NCI-H146 (cell line): ENCODE data around the gene FLT3.
"Not testable (repeated sequence)": the region's sequence is repeated elsewhere in the genome, so short reads cannot be mapped to it uniquely, and the experiment has no call there.

Source experiments
- DNase-seq: peaks from one replicate; lab custom pipeline; 2025; lab: John Stamatoyannopoulos, UW

The FLT3 gene

DNA sequence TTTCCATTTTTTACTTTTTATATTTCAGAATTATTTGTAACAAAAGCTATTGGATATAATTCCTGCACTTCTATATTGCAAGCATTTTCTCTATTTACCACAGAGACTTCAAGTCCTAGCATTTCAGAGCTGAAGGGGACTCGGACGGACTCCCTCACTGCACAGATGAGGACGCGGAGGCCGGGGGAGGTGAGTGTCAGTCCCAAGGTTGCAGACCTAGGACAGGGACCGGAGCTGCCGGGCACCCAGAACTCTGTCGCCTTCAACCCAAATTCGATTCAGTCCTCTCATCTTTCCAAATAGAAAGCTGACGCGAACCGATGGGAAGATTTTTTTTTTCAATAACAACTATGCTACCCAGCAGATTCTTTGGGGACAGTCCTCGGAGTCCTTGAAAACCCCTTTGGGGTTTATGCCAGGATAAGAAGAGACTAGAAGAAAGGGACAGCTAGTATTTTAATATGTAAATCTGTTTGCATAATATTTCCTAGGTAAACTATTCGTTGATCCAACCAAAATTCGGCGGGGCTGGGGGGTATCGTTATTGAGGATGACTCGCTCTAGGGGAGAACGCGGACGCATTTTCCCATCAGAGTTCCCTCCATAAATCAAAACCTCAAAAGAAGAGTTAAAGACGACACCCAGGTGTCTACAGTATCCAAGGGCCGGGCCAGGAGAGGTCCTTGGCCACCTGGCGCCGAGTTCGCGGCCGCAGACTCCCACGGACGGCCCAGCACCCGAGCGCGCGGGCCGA is 803 bp downstream of the FLT3 start:
- DNase-seq = no peak

DNA sequence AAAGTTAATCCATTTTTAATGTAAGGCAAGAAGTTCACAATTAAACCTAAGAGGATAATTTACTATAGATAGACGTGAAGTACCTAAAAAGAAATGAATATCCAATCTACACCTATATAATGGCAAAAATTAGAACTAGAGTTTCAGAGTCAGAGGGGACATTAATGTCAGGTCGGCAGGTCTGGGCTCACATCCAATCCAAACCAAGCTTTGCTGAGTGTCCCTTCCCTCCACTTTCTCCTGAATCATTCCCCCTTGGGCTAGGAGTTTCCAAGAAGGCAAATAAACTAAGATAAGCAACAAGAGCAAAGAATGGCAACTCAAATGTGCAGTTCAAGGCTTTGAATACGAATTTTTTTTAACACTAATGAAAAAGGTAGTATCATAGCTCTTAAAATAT is 2.9 kb downstream of the FLT3 start:
- no peak for DNase-seq

DNA sequence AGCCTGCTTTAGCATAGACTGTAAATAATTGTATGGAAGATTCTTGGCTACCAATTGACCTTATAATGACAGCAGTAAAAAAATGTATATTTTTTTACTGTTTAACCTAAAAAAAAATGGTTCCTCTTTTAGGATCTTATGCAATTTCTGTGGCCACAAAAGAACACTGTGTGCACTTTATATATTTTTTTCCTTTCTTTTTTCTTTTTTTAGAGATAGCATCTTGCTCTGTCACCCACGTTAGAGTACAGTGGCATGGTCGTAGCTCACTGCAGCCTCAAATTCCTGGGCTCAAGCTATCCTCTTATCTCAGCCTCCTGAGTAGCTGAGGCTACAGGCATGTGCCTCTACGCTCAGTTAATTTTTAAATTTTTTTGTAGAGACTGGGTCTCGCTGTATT is 6.1 kb downstream of the FLT3 start:
- DNase-seq = no peak

DNA sequence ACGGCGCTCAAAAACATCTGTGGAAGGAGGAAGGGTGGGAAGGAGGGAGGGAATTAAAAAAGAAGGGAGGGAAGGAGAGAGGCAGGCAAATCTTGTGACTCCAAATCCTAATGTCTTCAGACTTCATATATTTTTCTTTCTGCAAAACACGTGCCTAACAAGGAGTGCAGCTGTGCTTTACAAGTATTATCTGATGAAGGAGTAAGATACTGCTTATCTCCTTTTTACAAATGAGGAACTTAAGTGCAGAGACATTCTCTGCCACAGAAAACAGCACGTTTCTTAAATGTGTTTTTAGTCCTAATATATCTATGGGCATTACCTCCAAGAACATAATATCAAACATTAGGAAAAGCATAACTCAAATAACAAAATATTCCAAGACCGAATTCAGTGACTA is 6.5 kb downstream of the FLT3 start:
- DNase-seq = no peak

DNA sequence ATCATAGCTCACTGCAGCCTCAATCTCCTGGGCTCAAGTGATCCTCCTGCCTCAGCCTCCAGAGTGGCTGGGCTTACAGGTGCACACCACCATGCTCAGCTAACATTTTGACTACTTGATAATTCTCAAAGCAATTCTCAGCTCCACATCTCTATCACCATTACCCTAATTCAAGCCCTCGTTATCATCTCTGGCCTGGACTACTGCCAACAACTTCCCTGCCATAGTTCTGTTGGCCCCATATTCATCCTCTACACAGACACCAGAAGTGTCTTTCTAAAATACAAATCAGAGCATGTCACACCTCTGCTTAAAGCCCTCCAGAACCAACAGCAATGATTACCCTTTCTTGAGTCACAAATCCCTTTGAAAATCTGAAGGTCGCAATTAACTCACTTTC is 7.9 kb downstream of the FLT3 start:
- DNase-seq = no peak

DNA sequence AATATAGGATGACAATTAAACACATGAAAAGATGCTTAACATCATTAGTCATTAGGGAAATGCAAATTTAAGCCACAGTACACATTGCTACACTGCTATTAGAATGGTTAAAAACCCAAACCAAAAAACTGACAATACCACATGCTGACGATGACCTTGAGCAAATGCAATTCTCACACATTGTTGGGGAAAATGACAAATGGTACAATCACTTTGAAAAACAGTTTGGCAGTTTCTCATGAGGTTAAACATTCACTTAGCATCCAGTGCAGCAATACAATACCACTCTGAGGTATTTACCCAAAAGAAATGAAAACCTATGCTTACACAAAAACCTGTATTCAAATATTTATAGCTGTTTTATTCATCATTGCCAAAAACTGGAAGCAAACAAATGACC is 11.3 kb downstream of the FLT3 start:
- no peak for DNase-seq

DNA sequence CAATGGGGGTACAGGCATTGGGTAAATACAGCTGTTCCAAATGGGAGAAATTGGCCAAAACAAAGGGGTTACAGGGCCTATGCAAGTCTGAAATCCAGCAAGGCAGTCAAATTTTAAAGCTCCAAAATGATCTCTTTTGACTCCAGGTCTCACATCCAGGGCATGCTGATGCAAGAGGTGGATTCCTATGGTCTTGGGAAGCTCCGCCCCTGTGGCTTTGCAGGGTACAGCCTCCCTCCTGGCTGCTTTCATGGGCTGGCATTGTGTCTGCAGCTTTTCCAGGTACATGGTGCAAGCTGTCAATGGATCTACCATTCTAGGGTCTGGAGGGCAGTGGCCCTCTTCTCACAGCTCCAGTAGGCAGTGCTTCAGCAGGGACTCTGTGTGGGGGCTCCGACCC is 22.6 kb downstream of the FLT3 start:
- DNase-seq = not testable (repeated sequence)

DNA sequence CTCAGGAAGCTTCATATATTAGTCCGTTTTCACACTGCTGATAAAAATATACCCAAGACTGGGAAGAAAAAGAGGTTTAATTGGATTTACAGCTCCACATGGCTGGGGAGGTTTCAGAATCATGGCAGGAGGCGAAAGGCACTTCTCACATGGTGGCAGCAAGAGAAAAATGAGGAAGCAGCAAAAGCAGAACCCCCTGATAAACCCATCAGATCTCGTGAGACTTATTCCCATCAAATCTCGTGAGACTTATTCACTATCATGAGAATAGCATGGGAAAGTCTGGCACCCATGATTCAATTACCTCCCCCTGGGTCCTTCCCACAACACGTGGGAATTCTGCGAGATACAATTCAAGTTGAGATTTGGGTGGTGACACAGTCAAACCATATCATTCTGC is 23.1 kb downstream of the FLT3 start:
- DNase-seq = no peak

DNA sequence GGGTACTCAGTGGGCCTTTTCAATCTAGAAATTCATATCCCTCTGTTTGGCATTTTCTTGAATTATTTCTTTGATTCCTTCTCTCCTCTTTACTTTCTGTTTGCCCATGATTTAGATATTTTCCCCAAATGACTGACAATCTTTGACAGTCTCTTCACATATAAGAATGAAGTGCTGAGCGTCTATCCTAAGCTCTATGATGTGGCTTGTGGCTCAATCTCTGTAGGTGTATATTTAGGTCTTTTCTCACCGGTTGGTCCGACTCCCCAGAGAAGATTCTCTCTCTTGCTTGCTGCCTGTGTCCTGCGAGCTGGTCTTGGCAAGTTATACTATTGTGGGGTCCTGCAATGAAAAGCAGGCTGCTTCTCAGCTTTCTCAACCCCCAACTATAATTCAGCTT is 29.0 kb downstream of the FLT3 start:
- no peak for DNase-seq

DNA sequence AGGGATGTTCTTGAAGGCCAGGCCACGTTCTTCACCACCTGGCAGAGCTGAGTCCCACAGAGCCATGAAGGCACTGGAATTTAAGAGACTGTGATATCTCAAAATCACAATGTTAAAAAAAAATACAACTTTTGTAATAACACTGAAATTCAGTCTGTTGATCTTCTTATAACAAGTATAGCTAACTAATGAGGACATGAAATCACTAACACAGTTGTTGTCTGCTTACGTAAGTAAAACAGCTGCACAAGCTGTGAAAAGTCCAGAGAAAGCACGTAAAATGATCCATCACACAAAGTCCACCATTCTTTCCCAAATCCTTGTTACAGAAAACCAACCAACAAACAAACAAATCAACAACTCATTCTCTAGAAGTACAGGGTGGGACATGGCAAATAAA is 32.9 kb downstream of the FLT3 start:
- DNase-seq = no peak

DNA sequence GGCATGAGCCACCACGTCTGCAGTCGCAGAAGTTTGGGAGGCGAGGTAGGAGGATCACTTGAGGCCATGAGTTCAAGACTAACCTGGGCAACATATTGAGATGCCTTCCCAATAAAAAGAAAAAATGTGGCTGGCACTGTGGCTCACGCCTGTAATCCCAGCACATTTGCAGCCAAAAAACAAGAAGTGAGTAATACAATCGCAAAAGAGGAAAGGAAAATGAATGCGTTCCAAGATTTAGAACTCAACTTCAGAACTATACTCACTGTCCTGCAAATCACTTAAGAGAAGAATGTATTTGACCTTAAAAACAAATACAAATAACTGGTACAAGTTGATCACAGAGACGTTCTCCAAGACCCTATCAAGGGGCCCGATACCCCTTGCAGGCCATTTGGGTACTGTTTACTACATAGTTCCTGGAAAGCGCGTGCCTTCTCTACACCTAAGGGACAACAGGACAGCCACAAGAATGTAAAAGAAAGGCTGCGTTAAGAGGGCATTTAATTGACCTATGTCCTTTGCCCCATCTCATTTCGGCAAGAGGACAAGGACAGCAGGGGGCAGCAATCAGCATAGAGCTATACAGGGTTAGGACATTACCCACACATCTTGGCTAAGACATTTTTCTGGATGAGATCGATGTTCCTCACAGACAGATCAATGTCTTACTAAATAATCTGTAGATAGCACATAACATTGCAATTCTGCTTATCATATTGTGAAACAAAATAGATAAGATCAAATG is 41.3 kb downstream of the FLT3 start:
- DNase-seq = peak; percentile 10

DNA sequence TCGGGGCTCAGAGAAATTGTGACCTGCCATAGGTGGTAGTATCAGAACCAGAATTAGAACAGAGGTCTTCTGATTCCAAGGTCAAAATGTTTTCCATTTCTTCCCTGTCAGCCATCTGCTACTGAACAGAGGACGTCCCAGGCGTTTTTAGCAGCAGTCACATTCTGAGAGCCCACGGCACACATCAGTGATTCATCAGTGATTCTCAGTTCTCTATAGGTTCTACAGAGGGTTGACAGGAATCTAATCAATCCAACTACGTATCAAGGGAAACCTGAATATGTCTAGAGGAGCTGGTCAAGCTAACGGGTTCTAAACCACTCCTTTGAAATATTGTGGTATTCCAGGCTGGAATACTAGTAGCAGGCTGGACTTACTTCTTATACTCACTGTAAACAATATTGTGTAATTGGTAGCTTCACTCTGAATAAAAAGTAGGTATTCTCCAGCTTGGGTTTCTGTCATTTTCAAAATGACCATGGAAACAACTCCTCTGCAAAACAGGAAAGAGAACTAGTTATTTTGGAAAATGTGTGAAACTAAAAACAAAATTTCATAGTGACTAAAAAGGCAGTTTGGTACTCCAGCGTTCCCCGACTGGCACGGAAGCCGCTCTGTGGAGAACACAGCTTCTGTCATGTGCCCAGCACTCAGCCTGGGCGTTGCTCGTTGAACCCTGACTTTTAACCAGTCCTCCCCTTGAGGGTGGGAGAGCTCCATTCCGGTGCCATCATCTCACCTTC is 43.2 kb downstream of the FLT3 start:
- no peak for DNase-seq

DNA sequence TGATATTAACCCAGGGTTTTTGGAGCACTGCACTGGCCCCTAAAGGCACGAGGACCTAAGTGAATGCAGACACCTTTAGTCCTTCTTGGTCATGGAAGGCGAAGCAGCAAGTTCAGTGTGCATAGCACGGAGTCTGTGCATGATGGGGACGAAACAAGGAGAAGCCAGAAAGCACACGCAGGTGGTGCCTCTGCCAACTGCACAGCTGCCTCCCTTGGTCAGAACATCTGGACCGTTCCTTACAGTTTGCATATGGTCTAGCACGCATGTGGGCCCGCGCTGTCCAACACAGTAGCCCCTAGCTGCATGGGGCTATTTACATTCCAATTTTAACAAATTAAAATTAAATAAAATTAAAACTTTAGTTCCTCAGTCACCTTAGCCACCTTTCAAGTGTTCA is 44.0 kb downstream of the FLT3 start:
- DNase-seq = no peak

DNA sequence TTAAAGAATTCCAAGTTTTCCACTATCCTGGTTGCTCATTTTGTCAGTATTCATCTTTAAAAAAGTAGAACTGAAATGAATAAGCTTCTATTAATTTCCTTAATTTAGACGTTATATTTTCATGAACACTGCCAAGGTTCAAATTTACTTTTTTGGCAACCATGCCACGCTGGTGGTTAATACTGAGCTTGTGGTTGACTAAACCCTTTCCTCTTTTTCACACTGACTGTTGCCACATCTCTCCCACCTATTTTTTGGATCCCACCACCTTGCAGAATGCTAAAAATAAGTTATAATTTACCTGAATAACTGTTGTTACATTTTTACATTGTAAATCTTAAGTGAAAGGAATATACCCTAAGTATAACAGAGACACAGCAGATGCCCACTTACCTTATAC is 45.0 kb downstream of the FLT3 start:
- DNase-seq = no peak

DNA sequence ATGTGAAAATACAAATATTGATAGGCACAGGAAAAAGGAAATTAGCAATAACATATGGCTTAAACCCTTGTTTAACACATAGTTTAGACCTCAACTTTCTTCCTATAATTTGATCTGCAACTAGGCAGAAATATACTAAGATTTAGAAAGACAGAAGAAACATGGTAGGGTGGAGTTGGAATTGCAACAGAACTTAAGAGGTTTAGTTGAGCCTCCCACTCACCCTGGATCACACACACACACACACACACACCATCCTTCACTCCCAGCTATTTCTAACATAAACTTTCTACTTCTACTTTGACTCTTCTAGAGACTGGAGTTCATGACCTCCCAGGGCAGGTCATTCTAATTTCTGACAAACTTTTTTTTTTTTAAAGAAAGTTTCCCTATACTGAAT is 47.4 kb downstream of the FLT3 start:
- DNase-seq = no peak

DNA sequence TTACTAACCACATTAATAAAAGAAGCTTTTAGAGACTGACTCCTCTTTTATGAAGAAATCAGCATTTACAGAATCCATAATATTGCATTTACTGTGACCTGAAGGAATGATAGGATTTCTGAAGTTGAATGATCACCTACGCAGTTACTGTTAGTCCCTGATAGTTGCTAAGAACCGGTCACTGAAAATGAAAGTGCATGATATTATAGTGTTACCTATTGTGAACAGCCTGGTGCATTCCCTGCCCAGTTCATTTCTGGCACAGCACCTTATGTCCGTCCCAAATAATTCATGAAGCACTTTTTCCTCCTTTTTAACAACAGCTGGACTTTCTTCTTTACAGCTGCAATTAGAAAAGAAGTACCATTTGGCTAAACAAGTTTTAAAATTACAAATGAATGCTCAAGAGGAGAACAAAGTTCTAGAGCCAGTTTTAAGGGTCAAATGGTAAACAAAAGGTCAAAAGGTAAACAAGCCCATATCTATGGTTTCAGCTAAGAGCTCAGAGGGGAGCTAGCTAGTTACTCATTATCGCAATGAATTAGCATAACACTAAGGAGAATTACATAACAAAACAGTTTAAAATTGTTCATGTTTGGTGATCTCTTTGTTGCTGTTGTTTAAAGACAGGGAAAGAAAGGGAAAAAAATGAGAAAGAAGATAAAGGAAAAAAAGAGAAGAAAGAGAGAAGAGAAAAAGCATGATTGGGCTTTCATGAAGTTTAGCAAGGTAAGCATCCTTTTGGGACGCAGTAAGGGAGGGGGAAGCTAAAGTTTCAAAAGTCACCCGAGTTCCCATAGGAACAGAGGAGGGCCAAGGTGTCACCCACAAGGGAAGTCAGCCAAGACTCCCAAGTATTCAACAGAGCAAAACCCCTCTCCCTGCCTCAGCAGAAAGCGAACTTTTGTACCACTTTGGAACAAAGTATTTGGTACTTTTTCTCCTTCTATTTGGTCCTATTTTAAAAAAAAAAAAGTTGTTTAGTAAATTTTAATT is 50.2 kb downstream of the FLT3 start:
- no peak for DNase-seq

DNA sequence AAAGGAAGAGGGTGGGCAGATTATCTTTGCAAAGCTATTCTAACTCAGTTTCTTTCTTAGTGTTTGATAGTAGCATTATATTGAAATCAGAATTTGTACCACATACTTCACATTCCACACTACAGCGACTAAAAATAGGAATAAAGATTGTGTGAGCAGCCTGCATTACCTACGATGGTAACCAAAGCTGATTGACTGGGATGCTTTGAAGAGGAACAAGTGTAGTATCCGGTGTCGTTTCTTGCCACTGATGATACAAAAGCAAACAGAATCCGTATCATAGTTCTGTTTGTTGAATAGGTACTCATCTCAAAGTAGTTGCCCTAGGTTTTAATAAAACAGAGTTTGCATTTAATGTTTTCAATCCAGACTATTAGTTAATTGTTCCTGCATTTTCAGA is 51.2 kb downstream of the FLT3 start:
- DNase-seq = no peak

DNA sequence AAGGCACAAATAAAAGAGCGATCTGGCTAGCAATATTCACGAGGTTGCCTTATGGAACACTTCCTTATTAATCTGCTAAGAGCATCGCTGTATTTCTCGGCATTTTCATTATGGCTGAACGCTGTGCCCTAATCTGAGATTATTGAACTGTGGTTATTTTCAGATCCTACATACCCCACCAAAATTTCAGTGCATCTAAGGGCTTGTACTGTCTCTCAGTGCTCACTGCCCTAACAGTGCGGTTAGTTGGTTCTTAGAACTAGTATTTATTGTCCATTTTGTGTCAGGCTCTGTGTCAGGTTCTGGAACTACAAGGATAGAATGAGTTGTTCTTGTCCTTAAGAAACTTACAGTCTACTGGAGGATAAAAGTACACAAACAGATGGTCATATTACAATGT is 51.6 kb downstream of the FLT3 start:
- DNase-seq = no peak

DNA sequence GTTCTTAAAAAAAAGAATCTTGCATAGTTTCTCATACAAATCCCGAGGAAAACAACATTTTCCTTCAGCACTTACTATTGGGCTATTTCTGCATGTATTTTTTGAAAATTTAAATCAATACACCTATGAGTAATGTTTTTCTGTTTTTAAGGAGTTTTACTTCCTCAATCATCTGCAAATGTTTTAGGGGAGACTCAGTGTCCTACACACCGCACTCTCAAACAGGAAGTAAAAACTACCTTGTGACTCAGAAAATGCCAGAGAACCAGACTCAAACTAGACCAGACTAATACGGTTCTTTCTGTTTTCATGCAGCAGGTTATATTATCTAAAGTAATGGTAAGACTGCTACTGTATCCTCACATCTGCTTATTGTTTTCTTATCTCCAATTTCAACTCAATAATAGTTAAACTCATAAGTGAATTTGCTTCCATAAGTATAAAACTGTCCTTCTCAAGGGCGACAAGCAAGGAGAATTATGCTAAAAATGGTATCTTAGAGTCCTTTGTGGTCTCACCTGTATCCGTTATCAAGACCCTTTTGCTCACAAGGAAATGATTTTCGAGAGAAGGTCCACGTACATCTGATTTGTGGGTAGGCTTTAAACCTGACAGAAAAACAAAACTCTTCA is 52.5 kb downstream of the FLT3 start:
- DNase-seq = no peak

DNA sequence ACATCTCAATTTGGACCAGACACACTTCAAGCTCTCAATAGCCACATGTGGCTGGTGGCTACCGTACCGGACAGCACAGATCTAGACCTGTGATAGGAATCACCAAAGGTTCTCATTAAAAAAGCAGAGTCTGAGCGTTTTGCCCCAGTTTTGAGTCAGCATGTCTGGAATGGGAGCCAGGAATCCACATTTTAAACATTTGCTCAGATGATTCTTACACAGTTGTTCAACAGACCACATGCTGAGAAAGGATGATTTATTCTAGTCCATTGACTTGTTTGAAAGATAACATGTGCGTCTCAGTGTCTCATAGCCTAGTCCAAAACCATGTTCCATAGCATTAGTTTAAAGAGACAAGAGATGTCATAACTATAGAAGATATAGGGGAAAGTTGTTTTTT is 53.4 kb downstream of the FLT3 start:
- DNase-seq = no peak

DNA sequence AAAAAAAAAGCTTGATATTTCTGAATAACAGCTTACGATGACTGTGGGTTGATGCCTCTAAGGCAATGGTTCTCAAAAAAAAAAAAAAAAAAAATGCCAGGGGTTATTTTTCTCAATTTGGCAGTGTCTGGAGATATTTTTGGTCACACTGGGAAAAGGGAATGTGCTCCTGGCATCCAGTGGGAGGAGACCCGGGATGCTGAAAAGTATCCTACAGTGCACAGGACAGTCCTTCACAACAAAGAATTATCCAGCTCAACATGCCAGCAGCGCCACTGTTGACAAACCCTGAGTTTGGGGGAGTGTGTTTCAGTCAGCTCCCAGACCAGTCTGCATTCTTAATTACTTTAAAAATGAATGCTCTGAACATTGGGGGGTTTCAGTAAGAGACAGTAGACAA is 54.5 kb downstream of the FLT3 start:
- no peak for DNase-seq
